Right lobe of liver (tissue), 6 donors: ENCODE measurements around the gene EARS2. TPM values are rescaled to one million over a fixed set of nuclear protein-coding genes. Genes with fewer than 3 reads are reported as not detected.

ENCODE experiments used
- ATAC-seq, 4 donors: fragments of 200-7000 bp; cut with Tn5 transposase; one replicate each; pipeline ENCODE4 v1.9.1; 2020; ENCODE audit warnings: mild to moderate bottlenecking in 4 of 4, moderate library complexity in 4 of 4
- DNase-seq, 3 donors: peaks; one replicate each; pipeline ENCODE4 v3.0.0-alpha.2; 2020
- H3K27ac ChIP-seq, 3 donors: fragments of 200-600 bp; one replicate each; pipeline ENCODE4 v1.8.0; 2022
- H3K27me3 ChIP-seq, 2 donors: fragments of 200-600 bp; one replicate each; pipeline ENCODE4 v1.8.0; 2022
- H3K36me3 ChIP-seq, 4 donors: fragments of 200-600 bp; sonication (generic) in 1 of 4; one replicate each; pipeline versions ENCODE4 v1.5.1 to v1.8.0; 2017 to 2022; ENCODE audit warnings: control low read depth in 1 of 4
- H3K4me1 ChIP-seq, 4 donors: fragments of 200-600 bp; sonication (generic) in 1 of 4; one replicate each; pipeline versions ENCODE4 v1.5.1 to v1.8.0; 2017 to 2022; ENCODE audit warnings: control low read depth in 1 of 4
- H3K4me3 ChIP-seq, 3 donors: fragments of 200-600 bp; one replicate each; pipeline ENCODE4 v1.8.0; 2022
- H3K9me3 ChIP-seq, 4 donors: fragments of 200-600 bp; sonication (generic) in 1 of 4; one replicate each; pipeline versions ENCODE4 v1.5.1 to v1.8.0; 2017 to 2022; ENCODE audit warnings: control low read depth in 1 of 4
- POLR2A ChIP-seq: fragments of 450-650 bp; IDR thresholded peaks from one replicate; pipeline ENCODE4 v1.6.1; 2017; ENCODE audit warnings: antibody characterized with exemption, mild to moderate bottlenecking
- WGBS: methylation state at CpG from one replicate; pipeline ENCODE4 v1.1.6; 2018; ENCODE audit warnings: low coverage, low lambda C conversion rate; ENCODE audit not compliant: insufficient coverage; ENCODE audit errors: missing lambda C conversion rate; 5-methylcytosine and 5-hydroxymethylcytosine counted together
- intact Hi-C, 2 donors: fragments of 100-400 bp; cut with DNase I; formaldehyde crosslinking; loops; one replicate each; pipeline versions ENCODE4 v1.11.2 to v1.14.1; 2022
- long read RNA-seq: library from polyadenylated mRNA; unstranded; transcript quantifications from one replicate; pipeline ENCODE4 v2.0.0, GENCODE V29; 2019
- total RNA-seq, 6 experiments: library from RNA; depleted of rRNA in 2 of 6; stranded (reverse); fragments of >200 nt in 2 of 6; fragmentation: NEBNext Ultra II Directional in 3 of 6; extraction: Animal tissue kit (Norgen Biotek cat#: 25700) in 3 of 6; gene quantifications; one replicate each; pipeline versions ENCODE4 v1.1.0 to v1.2.4, GENCODE V29; 2016 to 2023
- TF ChIP-seq, protein P1 (sequence below), 4 donors: fragments of 200-600 bp in 3 of 4; fragments of 450-650 bp in 1 of 4; IDR thresholded peaks; one replicate each; pipeline versions ENCODE4 v1.5.1 to v1.8.0; 2016 to 2022; ENCODE audit warnings: antibody characterized with exemption in 4 of 4, mild to moderate bottlenecking in 2 of 4
- donor health status: DM: no; HTN: yes; CAD: no.
- donor health status: DM: no; HTN: no; CAD: no.
- donor health status: DM: no; HTN: no; CAD: no.
- donor health status: DM: no; HTN: yes; CAD: no.
- donor health status: DM: no; HTN: yes; CAD: no.

Gene EARS2
- 10 to 100 TPM; 14.9 to 47.7 (median 15.9) TPM for total RNA-seq
- long read RNA-seq, partial matches to known transcripts: 0 of 2 reads
- long read RNA-seq, other reads (novel, unspliced or antisense): 1 of 2 reads

DNA sequence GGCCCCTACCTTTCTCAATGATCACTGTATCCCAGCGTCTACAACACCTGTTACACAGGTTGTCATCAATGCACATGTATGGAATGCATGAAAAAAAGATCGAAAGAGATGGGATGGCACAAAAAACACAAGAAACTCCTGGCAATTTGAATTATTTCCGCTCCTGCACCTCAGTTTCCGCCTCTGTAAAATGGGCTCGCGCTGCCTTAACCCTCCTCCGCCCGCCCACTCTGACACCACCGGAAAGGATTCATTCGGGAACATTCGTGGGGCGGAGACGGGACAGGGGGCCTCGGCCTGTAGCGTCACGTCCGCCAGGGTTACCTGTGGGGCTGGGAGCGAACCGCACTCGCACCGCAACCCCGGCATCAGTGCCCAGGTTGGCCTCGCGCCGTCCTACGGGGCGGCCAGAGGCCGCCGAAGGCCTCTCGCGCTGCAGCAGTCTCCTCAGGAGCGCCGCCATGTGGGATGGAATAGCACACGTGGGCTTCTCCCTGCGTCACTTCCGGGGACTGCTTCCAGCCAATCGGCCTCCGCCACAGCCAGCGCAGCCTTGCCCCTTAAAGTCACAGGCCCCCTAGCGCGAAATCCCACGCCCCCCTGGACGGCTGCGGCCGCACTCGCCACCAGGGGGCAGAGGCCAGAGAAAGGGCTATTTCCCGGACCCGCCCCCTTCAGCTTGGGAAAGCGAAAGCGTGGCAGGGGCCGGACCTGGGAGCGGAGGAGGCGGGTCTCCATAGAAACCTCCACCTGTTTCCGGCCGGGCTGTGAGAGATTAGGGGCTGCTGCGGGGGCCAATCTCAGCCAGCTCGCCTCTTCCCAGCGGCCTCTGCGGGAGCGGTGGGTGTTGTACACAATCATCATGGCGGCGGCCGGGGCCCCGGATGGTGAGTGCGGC is at the start of gene EARS2, which contains the start of gene UBFD1:
Gene EARS2, minus strand, starts transcription at position 470 of the 898 bp plus-strand sequence. Its CDS starts 7 bp downstream, at position 463.
Gene UBFD1, plus strand, starts transcription at position 847 of the 898 bp plus-strand sequence. Its CDS starts 16 bp downstream, at position 863.
- H3K36me3 ChIP-seq: peaks cover 0 to 33% (median 1%) of the 10 kb centered on the region in 4 donors
- H3K27ac ChIP-seq: peak within 1 kb of the TSS; percentile 55 to 86 (median 76)
- no peaks in the 10 kb centered on the region for H3K9me3 ChIP-seq
- WGBS: 4% methylated on average over 15 of the region's 65 CpGs
- DNase-seq (peak; percentile 99 to 100 (median 99)), ATAC-seq (peak; percentile 95 to 97 (median 96))
- TF ChIP-seq, protein P1, sequence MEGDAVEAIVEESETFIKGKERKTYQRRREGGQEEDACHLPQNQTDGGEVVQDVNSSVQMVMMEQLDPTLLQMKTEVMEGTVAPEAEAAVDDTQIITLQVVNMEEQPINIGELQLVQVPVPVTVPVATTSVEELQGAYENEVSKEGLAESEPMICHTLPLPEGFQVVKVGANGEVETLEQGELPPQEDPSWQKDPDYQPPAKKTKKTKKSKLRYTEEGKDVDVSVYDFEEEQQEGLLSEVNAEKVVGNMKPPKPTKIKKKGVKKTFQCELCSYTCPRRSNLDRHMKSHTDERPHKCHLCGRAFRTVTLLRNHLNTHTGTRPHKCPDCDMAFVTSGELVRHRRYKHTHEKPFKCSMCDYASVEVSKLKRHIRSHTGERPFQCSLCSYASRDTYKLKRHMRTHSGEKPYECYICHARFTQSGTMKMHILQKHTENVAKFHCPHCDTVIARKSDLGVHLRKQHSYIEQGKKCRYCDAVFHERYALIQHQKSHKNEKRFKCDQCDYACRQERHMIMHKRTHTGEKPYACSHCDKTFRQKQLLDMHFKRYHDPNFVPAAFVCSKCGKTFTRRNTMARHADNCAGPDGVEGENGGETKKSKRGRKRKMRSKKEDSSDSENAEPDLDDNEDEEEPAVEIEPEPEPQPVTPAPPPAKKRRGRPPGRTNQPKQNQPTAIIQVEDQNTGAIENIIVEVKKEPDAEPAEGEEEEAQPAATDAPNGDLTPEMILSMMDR (IDR thresholded peaks at IDR 0.05): peak; percentile 98 to 99 (median 98)
- TF ChIP-seq POLR2A: peak; percentile 69
- intact Hi-C loops: no loop called here
- peaks cover 0 to 15% (median 7%) of the 10 kb centered on the region in 4 donors for H3K4me1 ChIP-seq
- H3K27me3 ChIP-seq: no peaks in the 10 kb centered on the region
- peak within 1 kb of the TSS; percentile 53 to 99 (median 66) for H3K4me3 ChIP-seq

DNA sequence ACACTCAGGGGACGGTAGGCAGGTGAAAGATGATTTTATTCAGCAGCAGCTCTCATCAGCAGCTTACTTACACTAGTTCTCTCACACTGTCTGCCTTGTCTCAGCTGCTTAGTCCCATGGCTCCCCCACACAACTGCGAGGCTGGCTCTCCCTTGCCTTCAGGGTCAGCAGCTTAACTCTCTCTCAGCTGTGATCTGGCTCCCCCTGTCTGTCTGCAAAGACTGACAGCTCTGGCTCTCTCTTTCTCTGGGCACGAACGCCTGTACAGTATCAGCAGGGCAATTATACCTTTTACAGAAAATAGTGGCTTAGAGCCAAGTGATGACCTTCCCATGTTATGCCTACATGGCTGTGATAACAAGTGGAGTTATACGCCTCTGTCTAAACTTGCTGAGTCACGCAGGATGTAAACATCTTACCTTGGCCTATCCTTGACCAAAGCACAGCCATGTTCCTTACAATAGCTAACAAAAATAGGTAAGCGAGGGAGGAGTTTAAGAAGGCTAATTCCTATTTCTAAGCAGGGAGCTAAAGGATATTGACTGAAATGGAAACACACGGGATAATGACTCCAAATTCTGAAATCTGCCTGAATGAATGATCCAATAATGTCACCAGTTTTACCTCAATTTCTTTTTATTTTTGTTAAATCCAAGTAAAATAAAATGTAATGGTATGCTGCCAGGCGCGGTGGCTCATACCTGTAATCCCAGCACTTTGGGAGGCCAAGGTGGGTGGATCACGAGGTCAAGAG is 40.0 kb upstream of the EARS2 start:
- H3K4me3 ChIP-seq: no peak overlapping the region

DNA sequence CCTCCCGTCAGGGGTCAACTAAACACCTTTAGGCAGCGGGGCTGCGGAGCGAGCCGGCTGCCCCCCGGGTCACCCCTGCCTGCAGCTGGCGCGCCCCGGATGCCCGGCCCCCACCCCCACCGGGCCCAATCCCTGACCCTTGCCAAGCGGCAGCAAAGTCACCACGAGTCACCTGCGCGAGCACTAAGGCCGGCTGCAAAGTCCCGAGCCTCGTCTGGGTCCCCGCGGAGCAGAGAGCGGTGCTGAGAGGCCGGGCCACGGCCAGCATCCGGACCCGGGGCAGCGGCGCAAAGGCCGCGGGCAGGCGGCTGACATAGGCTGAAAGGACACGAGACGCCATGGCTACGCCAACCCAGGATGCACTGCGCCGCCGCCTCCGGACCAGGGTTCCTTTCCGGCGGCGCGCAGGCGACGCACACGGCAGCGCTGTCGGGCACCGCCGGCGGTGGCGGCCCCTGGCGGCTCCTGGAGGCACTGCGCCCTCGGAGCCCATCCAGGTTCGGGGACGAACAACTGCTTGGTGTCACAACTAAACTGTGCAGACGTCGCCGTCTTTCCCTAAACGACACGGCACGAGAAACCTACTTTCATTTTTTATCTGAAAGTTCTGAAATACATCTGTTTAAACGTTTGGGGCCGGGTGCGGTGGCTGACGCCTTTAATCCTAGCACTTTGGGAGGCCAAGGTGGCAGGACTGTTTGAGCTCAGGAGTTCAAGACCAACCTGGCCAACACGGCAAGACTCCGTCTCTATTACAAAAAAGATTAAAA is 39.0 kb upstream of the EARS2 start, which contains the start of gene NDUFAB1:
Gene NDUFAB1, minus strand, starts transcription at position 366 of the 770 bp plus-strand sequence. Its CDS starts 26 bp downstream, at position 340.
- Histone ChIP-seq H3K4me1 (peaks cover 0 to 13% (median 6%) of the 10 kb centered on the region in 4 donors), H3K4me3 (peak within 1 kb of the TSS; percentile 90 to 97 (median 94)), H3K36me3 (peaks cover 0 to 14% (median 7%) of the 10 kb centered on the region in 4 donors), H3K9me3 (no peaks in the 10 kb centered on the region), H3K27ac (peak within 1 kb of the TSS; percentile 56 to 72 (median 58)), H3K27me3 (no peaks in the 10 kb centered on the region)
- DNase-seq (peak; percentile 92 to 94 (median 93)), ATAC-seq (peak; percentile 99 to 100 (median 100))
- TF ChIP-seq POLR2A: peak; percentile 37
- TF ChIP-seq, protein P1 (IDR thresholded peaks at IDR 0.05): peak; percentile 100
- WGBS: 1% methylated on average over 33 of the region's 67 CpGs
- intact Hi-C loops: no loop called here

More for the DNA sequence above, 40.0 kb upstream of the EARS2 start:
- Histone ChIP-seq H3K4me1 (peaks cover 0 to 13% (median 6%) of the 10 kb centered on the region in 4 donors), H3K9me3 (no peaks in the 10 kb centered on the region), H3K27me3 (no peaks in the 10 kb centered on the region), H3K36me3 (peaks cover 0 to 8% (median 3%) of the 10 kb centered on the region in 4 donors), H3K27ac (no peak overlapping the region)
- TF ChIP-seq, protein P1 (IDR thresholded peaks at IDR 0.05): no peak
- intact Hi-C loops: no loop called here
- DNase-seq (peak in 1 of 3 donors; percentile 46), ATAC-seq (peak; percentile 12 to 19 (median 16))
- 74% methylated on average over 9 of the region's 11 CpGs for WGBS
